Activated CD4-positive, alpha-beta T cell treated with anti-CD3 and anti-CD28 coated beads for 48 hours (primary cell): Measurements from ENCODE around the gene MAPKAPK3.
A peak's percentile ranks its signal among the peaks of the same experiment; 100 is the strongest.

Source experiments
- DNase-seq: peaks from one replicate; pipeline ENCODE4 v3.0.0-alpha.2; 2020

The MAPKAPK3 gene

GRCh38 chr3:50587806-50588758, 28.9 kb upstream of the MAPKAPK3 start:
- peak; percentile 94 for DNase-seq

- DNase-seq: no peak
These were observed 28.1 kb upstream of the MAPKAPK3 start for GRCh38 chr3:50588759-50589433.

- DNase-seq: peak; percentile 65
These were observed 25.7 kb upstream of the MAPKAPK3 start for GRCh38 chr3:50591196-50591741.

DNA sequence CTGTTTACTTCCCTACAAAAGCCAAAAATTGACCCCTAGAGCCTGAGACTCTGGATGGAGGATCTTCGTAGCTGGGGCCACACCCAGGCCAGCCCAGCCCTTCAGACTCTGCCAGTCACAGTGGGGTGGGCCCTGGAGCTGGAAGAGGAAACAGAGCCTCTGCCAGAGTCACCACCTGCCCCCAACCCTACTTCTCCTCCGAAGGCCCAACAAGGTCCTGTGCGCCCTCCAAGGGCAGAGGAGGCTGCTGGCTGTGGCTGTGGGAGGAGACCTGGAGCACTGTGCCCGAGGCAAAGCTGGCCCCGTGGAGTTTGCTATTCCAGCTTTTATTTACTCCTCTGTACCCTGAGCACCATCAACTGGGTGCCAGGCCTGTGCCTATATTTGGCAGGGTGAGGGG, 24.4 kb upstream of the MAPKAPK3 start:
- DNase-seq: peak; percentile 46

GRCh38 chr3:50594253-50594785, 22.6 kb upstream of the MAPKAPK3 start:
- DNase-seq: peak; percentile 29

- DNase-seq: no peak
These were observed 17.7 kb upstream of the MAPKAPK3 start for GRCh38 chr3:50599115-50599715.

DNA sequence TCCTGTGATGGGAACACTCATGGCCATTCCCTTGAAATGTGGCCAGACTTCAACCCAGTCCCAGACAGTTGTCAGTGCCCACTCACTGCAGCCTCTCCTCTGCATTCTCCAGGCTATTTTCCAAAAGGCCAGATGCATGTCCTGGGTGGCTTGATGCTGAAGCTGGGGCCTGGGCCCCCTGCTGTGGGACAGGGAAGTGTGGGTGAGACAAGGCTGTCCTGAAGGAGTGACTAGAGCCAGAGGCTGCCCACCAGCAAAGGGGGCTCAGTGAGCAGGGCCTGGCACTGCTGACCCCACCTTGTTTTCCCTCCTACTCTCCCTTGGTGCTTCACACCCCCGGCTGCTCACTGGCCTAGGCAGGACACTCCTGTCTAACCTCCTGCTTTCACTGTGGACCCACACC, 17.2 kb upstream of the MAPKAPK3 start:
- DNase-seq: no peak

GRCh38 chr3:50600141-50600753, 16.7 kb upstream of the MAPKAPK3 start:
- no peak for DNase-seq

DNA sequence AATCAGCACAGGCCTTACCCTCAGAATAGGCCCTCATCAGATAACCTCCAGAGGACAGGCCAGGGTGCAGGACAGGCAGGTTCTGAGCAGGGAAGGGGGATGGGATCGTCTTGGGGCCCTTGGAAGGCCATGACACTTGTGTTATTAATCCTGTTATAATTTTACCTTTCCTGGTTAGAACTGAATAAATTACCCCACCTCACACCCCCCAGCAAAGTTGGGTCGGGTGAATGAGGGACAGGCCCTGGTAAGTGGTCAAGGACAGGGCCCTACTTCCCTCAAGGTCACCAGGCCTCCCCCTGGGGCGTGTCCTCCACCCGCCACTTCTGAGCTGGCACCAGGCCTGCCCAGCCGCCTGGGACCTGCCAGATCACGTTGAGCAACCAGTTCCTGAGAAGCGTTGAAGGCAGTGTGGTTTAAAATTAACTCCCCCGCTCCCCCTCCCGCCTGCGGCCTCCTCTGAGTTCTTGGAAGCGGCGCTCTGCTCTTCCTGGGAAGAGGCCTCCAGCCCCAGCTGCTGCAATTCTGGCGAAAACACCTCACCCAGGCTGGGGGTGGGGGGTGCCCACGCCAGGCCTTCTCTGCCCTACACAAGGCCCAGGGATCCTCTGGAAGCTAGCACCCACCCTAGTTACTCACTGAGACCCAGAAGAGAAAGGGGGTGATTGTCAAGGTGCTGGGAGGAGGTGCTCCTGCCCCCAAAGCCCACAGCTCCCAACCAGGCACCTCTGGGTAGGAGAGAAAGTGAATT, 15.9 kb upstream of the MAPKAPK3 start:
- peak; percentile 97 for DNase-seq

- DNase-seq: no peak
These were observed 14.3 kb upstream of the MAPKAPK3 start for GRCh38 chr3:50602595-50603191.

GRCh38 chr3:50603261-50604109, 13.5 kb upstream of the MAPKAPK3 start:
- DNase-seq: peak; percentile 46

DNA sequence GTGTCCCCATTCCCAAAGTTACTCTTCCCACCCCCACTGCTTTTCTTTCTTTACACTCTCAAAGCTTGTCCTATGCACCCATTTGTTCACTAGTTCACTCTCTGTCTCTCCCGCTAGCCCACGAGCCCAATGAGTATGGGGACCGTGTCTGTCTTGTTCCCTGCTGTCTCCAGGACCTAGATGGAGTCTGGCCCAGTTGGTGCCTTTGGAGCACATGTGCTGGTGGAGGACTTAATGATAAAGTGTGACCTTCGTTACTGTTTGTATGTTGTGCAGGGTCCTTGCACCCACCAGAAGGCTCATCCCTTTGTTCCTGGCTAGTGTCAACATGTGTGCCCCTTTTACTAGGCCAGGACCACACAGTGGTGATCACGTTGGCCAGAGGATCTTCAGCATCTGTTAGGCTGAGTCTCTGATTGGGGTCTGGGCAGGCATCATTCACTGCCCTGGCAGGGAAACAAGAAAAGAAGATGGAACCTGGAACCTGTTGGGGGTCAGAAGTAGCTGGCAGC, 12.8 kb upstream of the MAPKAPK3 start:
- DNase-seq: peak; percentile 38

DNA sequence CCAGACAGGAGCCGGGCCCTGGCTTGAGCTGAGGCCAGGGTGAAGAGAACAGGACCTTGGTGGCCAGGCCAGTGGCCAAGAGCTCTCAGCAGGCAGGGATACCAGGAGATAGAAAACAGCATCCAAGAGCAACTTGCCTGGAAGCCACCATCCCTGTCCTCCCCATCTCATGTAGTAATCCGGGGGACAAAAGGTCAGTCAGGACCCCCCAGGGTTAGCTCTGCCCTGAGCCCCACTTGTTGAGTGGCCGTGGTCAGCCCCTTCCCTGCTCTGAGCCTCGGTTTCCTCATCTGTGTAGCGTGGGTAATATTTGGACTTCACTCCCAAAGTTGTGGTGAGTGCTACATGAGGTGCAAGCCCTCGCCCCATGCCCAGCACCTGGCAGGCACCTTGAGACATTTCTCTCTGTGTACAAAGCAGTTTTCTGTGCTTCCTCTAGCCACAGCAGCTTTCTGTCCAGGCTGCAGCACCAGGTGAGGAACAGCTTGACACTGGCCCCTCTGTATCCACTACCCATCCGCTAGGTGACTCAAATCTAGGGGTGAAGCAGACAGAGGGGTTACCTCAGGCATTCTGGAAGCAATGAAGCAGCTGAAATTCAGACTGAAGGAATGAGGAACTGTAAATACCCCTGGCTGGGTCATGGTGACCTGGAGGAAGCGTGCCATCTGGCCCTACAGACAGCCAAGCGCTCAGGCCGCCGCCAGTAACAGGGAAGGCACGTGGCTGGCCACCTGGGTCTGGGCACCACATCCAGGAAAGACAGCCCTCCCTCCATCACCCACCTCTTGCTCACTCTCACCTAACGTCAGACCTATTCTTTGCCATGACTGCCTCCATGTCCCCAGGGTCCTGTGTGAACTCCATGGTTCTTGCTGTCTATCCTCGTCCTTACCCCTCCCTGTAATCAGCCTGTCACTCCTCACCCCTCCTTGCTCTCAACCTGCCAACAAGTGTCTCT, 12.0 kb upstream of the MAPKAPK3 start:
- peak; percentile 37 for DNase-seq

GRCh38 chr3:50605901-50606326, 11.0 kb upstream of the MAPKAPK3 start:
- peak; percentile 47 for DNase-seq

- DNase-seq: peak; percentile 44
These were observed 10.4 kb upstream of the MAPKAPK3 start for GRCh38 chr3:50606596-50606995.

GRCh38 chr3:50607271-50608091, 9.5 kb upstream of the MAPKAPK3 start:
- peak; percentile 55 for DNase-seq

DNA sequence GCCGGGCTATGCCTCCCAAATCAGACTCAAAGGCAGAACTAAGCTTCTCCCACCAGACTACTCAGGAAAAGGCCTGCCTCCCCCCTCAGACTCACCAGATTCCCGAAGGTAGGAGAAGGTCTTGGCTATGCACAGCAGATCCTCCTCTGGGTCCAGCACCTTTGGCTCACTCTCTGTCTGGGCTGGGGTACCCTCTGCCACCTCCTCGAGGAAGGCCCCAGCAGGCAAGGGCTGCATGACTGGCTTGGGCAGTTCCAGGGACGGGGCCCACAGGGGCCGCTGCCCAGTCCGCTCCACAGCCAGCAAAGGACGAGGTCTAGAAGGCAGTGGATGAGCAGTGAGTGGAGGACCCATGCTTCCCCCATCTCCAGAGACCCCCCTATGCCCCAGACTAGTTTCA, 8.7 kb upstream of the MAPKAPK3 start:
- DNase-seq: peak; percentile 40
